HFFc6 (cell line): ENCODE results near the gene ELP4. TPM values are rescaled to one million over a fixed set of nuclear protein-coding genes. Genes with fewer than 3 reads are reported as not detected.
A peak's percentile ranks its signal among the peaks of the same experiment; 100 is the strongest.

Source experiments
- DNase-seq: peaks from one replicate; pipeline ENCODE4 v3.0.0-alpha.2; 2018
- H3K27ac Mint-ChIP-seq: 2 replicates; pipeline ENCODE4 v1.8.0; 2020; ENCODE audit warnings: mild to moderate bottlenecking, mixed read lengths
- H3K27me3 Mint-ChIP-seq: 2 replicates; pipeline ENCODE4 v1.8.0; 2021; ENCODE audit warnings: mild to moderate bottlenecking, moderate library complexity, mixed read lengths; ENCODE audit not compliant: insufficient read depth
- H3K36me3 Mint-ChIP-seq: 2 replicates; pipeline ENCODE4 v1.8.0; 2021; ENCODE audit warnings: low read depth, mixed read lengths
- H3K4me1 Mint-ChIP-seq: 2 replicates; pipeline ENCODE4 v1.8.0; 2020; ENCODE audit warnings: low read depth, mixed read lengths
- H3K4me3 Mint-ChIP-seq: 2 replicates; pipeline ENCODE4 v1.8.0; 2020; ENCODE audit warnings: mild to moderate bottlenecking, moderate library complexity, mixed read lengths
- H3K9me3 Mint-ChIP-seq: 2 replicates; pipeline ENCODE4 v1.8.0; 2020; ENCODE audit warnings: mild to moderate bottlenecking, mixed read lengths
- total RNA-seq, 6 experiments: library from RNA; stranded (reverse); fragmentation: NEBNext Ultra II Directional; extraction: Animal tissue kit (Norgen Biotek cat#: 25700); gene quantifications; 2 replicates in 1 of 6; 3 replicates in 5 of 6; pipeline ENCODE4 v1.2.3, GENCODE V29; 2021
- TF ChIP-seq, protein P1 (sequence below): fragments of 200-600 bp; sonication (generic); IDR thresholded peaks from 2 replicates; pipeline ENCODE4 v1.5.0; 2021; ENCODE audit warnings: antibody characterized with exemption, mild to moderate bottlenecking

The ELP4 gene
- total RNA-seq, 6 experiments from 2014 or later, result 11.0 to 14.3 (median 12.2) TPM

DNA sequence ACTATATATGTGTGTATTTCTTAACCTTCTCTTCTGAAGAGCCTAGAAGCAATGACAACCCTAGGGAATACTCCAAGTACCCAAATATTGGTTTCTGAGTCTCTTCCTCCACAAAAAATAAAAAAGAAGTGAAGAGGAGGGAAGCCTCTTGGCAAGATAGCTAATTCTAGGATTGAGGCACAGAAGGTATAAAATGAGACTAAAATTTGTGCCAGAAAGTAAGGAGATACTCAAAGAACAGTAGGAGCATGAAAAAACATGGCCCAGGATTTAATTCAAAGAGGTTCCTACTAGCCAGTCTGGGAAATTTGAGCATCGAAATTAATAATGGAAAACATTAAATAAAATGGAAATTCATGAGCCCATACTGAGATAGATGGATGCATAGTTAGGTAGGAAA, 189.5 kb downstream of the ELP4 start:
- H3K27ac Mint-ChIP-seq, result no peak overlapping the region
- DNase-seq, result no peak

GRCh38 chr11:31702966-31703365, 193.4 kb downstream of the ELP4 start:
- H3K9me3 Mint-ChIP-seq, result no peaks in the 10 kb centered on the region
- H3K27me3 Mint-ChIP-seq, result no peaks in the 10 kb centered on the region
- H3K4me3 Mint-ChIP-seq, result no peak overlapping the region
- peak; percentile 57 for DNase-seq
- H3K4me1 Mint-ChIP-seq, result no peaks in the 10 kb centered on the region
- TF ChIP-seq, protein P1, sequence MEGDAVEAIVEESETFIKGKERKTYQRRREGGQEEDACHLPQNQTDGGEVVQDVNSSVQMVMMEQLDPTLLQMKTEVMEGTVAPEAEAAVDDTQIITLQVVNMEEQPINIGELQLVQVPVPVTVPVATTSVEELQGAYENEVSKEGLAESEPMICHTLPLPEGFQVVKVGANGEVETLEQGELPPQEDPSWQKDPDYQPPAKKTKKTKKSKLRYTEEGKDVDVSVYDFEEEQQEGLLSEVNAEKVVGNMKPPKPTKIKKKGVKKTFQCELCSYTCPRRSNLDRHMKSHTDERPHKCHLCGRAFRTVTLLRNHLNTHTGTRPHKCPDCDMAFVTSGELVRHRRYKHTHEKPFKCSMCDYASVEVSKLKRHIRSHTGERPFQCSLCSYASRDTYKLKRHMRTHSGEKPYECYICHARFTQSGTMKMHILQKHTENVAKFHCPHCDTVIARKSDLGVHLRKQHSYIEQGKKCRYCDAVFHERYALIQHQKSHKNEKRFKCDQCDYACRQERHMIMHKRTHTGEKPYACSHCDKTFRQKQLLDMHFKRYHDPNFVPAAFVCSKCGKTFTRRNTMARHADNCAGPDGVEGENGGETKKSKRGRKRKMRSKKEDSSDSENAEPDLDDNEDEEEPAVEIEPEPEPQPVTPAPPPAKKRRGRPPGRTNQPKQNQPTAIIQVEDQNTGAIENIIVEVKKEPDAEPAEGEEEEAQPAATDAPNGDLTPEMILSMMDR, result no peak
- H3K27ac Mint-ChIP-seq, result no peak overlapping the region
- H3K36me3 Mint-ChIP-seq, result no peaks in the 10 kb centered on the region

More for the DNA sequence above, 189.5 kb downstream of the ELP4 start:
- H3K9me3 Mint-ChIP-seq, result no peaks in the 10 kb centered on the region
- H3K27me3 Mint-ChIP-seq, result no peaks in the 10 kb centered on the region
- TF ChIP-seq, protein P1, result no peak
- peaks cover 6% of the 10 kb centered on the region; the same call in 1 of the 2 replicates for H3K36me3 Mint-ChIP-seq
- no peaks in the 10 kb centered on the region for H3K4me1 Mint-ChIP-seq
- H3K4me3 Mint-ChIP-seq, result no peak overlapping the region

DNA sequence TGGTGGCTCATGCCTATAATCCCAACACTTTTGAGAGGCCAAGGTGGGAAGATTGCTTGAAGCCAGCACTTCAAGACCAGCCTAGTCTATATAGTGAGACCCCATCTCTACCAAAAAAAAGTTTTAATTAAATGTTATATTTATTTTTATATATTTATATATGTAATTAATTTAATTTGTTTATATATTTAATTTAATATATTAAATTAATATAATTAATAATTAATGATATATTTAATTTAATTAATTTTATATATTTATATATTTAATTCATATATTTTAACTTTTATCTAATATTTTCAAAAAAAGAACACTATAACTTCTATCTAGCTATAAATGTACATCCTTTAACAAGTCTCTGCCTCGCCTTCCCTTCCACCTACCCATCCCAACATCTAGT, 196.8 kb downstream of the ELP4 start:
- Mint-ChIP-seq H3K27ac (no peak overlapping the region), H3K27me3 (no peaks in the 10 kb centered on the region), H3K9me3 (no peaks in the 10 kb centered on the region), H3K4me1 (no peaks in the 10 kb centered on the region), H3K4me3 (no peak overlapping the region), H3K36me3 (no peaks in the 10 kb centered on the region)
- no peak for DNase-seq
- TF ChIP-seq, protein P1, result no peak

- Mint-ChIP-seq H3K9me3 (no peaks in the 10 kb centered on the region), H3K36me3 (0 out of 2 replicates have a peak, but pooled peaks cover 4% of the 10 kb centered on the region), H3K4me3 (no peak overlapping the region), H3K4me1 (no peaks in the 10 kb centered on the region), H3K27ac (no peak overlapping the region), H3K27me3 (no peaks in the 10 kb centered on the region)
- no peak for DNase-seq
- TF ChIP-seq, protein P1, result no peak
Measured at GRCh38 chr11:31711137-31711536, 201.6 kb downstream of the ELP4 start.

- Mint-ChIP-seq H3K4me3 (no peak overlapping the region), H3K4me1 (no peaks in the 10 kb centered on the region), H3K27ac (no peak overlapping the region), H3K27me3 (no peaks in the 10 kb centered on the region), H3K36me3 (0 out of 2 replicates have a peak, but pooled peaks cover 4% of the 10 kb centered on the region), H3K9me3 (no peaks in the 10 kb centered on the region)
- TF ChIP-seq, protein P1, result no peak
- no peak for DNase-seq
Measured at GRCh38 chr11:31712851-31713250, 203.3 kb downstream of the ELP4 start.

DNA sequence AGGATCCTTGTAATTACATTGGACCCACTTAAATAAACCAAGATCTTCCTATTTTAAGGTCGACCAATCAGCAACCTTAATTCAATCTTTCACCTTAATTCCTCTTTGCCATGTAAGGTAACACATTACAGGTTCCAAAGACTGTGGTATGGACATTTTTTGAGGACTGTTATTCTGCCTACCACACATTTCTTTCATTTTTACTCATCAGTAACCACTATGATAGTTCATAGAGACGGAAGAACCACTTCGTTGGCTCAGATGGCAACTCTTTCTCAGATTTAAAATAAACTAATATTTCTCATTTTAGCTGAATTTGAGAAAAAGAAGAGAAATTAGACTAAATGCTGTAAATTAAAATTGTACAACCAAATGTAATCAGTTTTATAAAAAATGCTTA, 205.3 kb downstream of the ELP4 start:
- H3K4me1 Mint-ChIP-seq, result no peaks in the 10 kb centered on the region
- DNase-seq, result no peak

More for the DNA sequence above, 205.3 kb downstream of the ELP4 start:
- Mint-ChIP-seq H3K4me3 (no peak overlapping the region), H3K9me3 (no peaks in the 10 kb centered on the region), H3K27me3 (no peaks in the 10 kb centered on the region), H3K27ac (no peak overlapping the region), H3K36me3 (0 out of 2 replicates have a peak, but pooled peaks cover 4% of the 10 kb centered on the region)
- TF ChIP-seq, protein P1, result no peak
